Heart right ventricle (tissue), 16 donors: ENCODE measurements around the gene HDAC9. TPM values are rescaled to one million over a fixed set of nuclear protein-coding genes. Genes with fewer than 3 reads are reported as not detected.

ENCODE experiments used
- ATAC-seq, 8 donors: fragments of 200-7000 bp; cut with Tn5 transposase; one replicate each; pipeline ENCODE4 v1.9.1; 2020; ENCODE audit warnings: mild to moderate bottlenecking in 8 of 8, moderate library complexity in 8 of 8, moderate number of reproducible peaks in 1 of 8
- DNase-seq, 2 donors: peaks; one replicate each; pipeline ENCODE4 v3.0.0-alpha.2; 2020
- H3K27ac ChIP-seq, 10 donors: fragments of 200-600 bp; sonication (generic) in 2 of 10; one replicate each; pipeline versions ENCODE4 v1.5.0 to v1.8.0; 2020 to 2022; ENCODE audit warnings: mild to moderate bottlenecking in 3 of 10
- H3K27me3 ChIP-seq, 7 donors: fragments of 200-600 bp; one replicate each; pipeline ENCODE4 v1.8.0; 2021 to 2022; ENCODE audit warnings: mild to moderate bottlenecking in 2 of 7
- H3K36me3 ChIP-seq, 9 donors: fragments of 200-600 bp; sonication (generic) in 1 of 9; one replicate each; pipeline versions ENCODE4 v1.5.0 to v1.8.0; 2020 to 2022; ENCODE audit warnings: mild to moderate bottlenecking in 2 of 9
- H3K4me1 ChIP-seq, 9 donors: fragments of 200-600 bp; sonication (generic) in 1 of 9; one replicate each; pipeline versions ENCODE4 v1.5.0 to v1.8.0; 2020 to 2022; ENCODE audit warnings: mild to moderate bottlenecking in 4 of 9
- H3K4me3 ChIP-seq, 10 donors: fragments of 200-600 bp; sonication (generic) in 2 of 10; one replicate each; pipeline versions ENCODE4 v1.5.0 to v1.8.0; 2020 to 2022; ENCODE audit warnings: mild to moderate bottlenecking in 7 of 10, moderate library complexity in 2 of 10
- H3K9me3 ChIP-seq, 11 donors: fragments of 200-600 bp in 10 of 11; sonication (generic) in 2 of 11; one replicate each; pipeline versions ENCODE4 v1.5.0 to v1.8.0; 2013 to 2022; ENCODE audit warnings: mild to moderate bottlenecking in 2 of 11, control low read depth in 1 of 11, moderate library complexity in 1 of 11
- CTCF ChIP-seq, 9 donors: fragments of 200-600 bp; sonication (generic) in 2 of 9; IDR thresholded peaks; one replicate each; pipeline versions ENCODE4 v1.5.0 to v1.8.0; 2021 to 2022; ENCODE audit warnings: antibody characterized with exemption in 9 of 9, mild to moderate bottlenecking in 5 of 9, moderate library complexity in 1 of 9
- WGBS, 2 donors: extraction: QIAGEN DNeasy Blood & Tissue Kit; methylation state at CpG; one replicate each; pipeline ENCODE4 v1.1.7; 2013; ENCODE audit warnings: inconsistent platforms in 1 of 2; 5-methylcytosine and 5-hydroxymethylcytosine counted together
- intact Hi-C, 10 donors: fragments of 100-400 bp; cut with DNase I; formaldehyde crosslinking; loops; one replicate each; pipeline versions ENCODE4 v1.11.1 to v1.14.2; 2022
- polyA plus RNA-seq, 2 donors: library from polyadenylated mRNA; stranded (reverse); fragments of 200-250 nt; gene quantifications; one replicate each; pipeline ENCODE4 v1.2.3, GENCODE V29; 2013
- total RNA-seq, 10 donors: library from RNA; stranded (reverse); fragmentation: NEBNext Ultra II Directional in 3 of 10; extraction: Animal tissue kit (Norgen Biotek cat#: 25700) in 3 of 10; gene quantifications; one replicate each; pipeline versions ENCODE4 v1.2.1 to v1.2.4, GENCODE V29; 2021 to 2023
- donor health status: Arrhythmogenic right ventricular cardiomyopathy.
- donor health status: ischemic (EF 13 %, LVEDD 7.1; RV severe dilation, severe dysfunction).
- donor health status: healthy with polysubstance abuse.
- donor health status: DM: no; HTN: yes; CAD: no.
- donor health status: DM: no; HTN: no; CAD: no.
- donor health status: ischemic (EF 25% LVEDD 6.9; RV normal size, moderate dysfunction).
- donor health status: ischemic (EF 25% LVEDD 5.7; RV mildly dilated, moderate dysfunction).
- donor health status: healthy.
- donor health status: DM: yes; HTN: yes; CAD: no.
- donor health status: Ischemic cardiomyopathy.
- donor health status: ischemic (EF 35%, LVEDD 5.7; RV mildly dilated, moderate dysfunction).
- donor health status: nonischemic (EF 11% LVEDD 7.7; RV severe dilation, severe dysfunction).
- donor health status: DM: yes; HTN: yes; CAD: no.
- donor health status: PGD.
- donor health status: ischemic (EF 29% LVEDD 5.4; RV normal size, mild dysfunction).
- donor health status: nonischemic (EF 23%, LVEDD 6.1; RV moderate dilation, normal function).

The HDAC9 gene
- total and polyA plus RNA-seq, 12 donors = 1.9 to 66.1 (median 38.6) TPM

GRCh38 chr7:18530224-18531179 is 35.0 kb downstream of the HDAC9 start:
- TF ChIP-seq CTCF (IDR thresholded peaks at IDR 0.05) = no peak
- no peaks in the 10 kb centered on the region for H3K9me3 ChIP-seq
- ATAC-seq (peak in 1 of 8 donors; percentile 47), DNase-seq (no peak)
- no peak overlapping the region for H3K4me3 ChIP-seq
- H3K27me3 ChIP-seq = no peaks in the 10 kb centered on the region
- WGBS, 2 donors = 59 to 60% methylated on average over 5 of the region's 5 CpGs
- peak overlapping the region in 2 of 10 donors; percentile 8 to 16 for H3K27ac ChIP-seq
- peaks cover 0 to 48% (median 28%) of the 10 kb centered on the region in 9 donors for H3K4me1 ChIP-seq
- intact Hi-C loops = no loop called here
- H3K36me3 ChIP-seq = no peaks in the 10 kb centered on the region

GRCh38 chr7:18531539-18531938 is 36.0 kb downstream of the HDAC9 start:
- ATAC-seq = no peak
- TF ChIP-seq CTCF (IDR thresholded peaks at IDR 0.05) = no peak
- DNase-seq = no peak
- H3K27ac ChIP-seq = no peak overlapping the region
- H3K27me3 ChIP-seq = no peaks in the 10 kb centered on the region
- intact Hi-C loops = no loop called here
- H3K36me3 ChIP-seq = no peaks in the 10 kb centered on the region
- no peak overlapping the region for H3K4me3 ChIP-seq
- 93% methylated on average over 3 of the region's 3 CpGs for WGBS, 2 donors
- no peaks in the 10 kb centered on the region for H3K9me3 ChIP-seq
- H3K4me1 ChIP-seq = peaks cover 0 to 52% (median 26%) of the 10 kb centered on the region in 9 donors

- Histone ChIP-seq H3K27ac (no peak overlapping the region), H3K27me3 (no peaks in the 10 kb centered on the region), H3K9me3 (no peaks in the 10 kb centered on the region), H3K4me1 (peaks cover 0 to 53% (median 28%) of the 10 kb centered on the region in 9 donors), H3K4me3 (no peak overlapping the region), H3K36me3 (no peaks in the 10 kb centered on the region)
- no peak for TF ChIP-seq CTCF (IDR thresholded peaks at IDR 0.05)
- intact Hi-C loops = no loop called here
- ATAC-seq (no peak), DNase-seq (no peak)
- 76 to 79% methylated on average over 2 of the region's 2 CpGs for WGBS, 2 donors
Observed at GRCh38 chr7:18532813-18533212, 37.3 kb downstream of the HDAC9 start.

- 85 to 88% methylated on average over 5 of the region's 5 CpGs for WGBS, 2 donors
- Histone ChIP-seq H3K4me3 (no peak overlapping the region), H3K27me3 (no peaks in the 10 kb centered on the region), H3K9me3 (no peaks in the 10 kb centered on the region), H3K36me3 (no peaks in the 10 kb centered on the region), H3K4me1 (peaks cover 0 to 55% (median 24%) of the 10 kb centered on the region in 9 donors), H3K27ac (no peak overlapping the region)
- ATAC-seq (no peak), DNase-seq (no peak)
- no peak for TF ChIP-seq CTCF (IDR thresholded peaks at IDR 0.05)
- intact Hi-C loops = loop anchor here in 1 of 10 donors (2.0 kb wide), 1 partner anchor 14 kb away; no protein-coding TSS in a partner anchor
Observed at GRCh38 chr7:18534481-18534880, 38.9 kb downstream of the HDAC9 start.
